HG03039 (cell line): ENCODE data around the gene EMC8.
"Not testable (repeated sequence)": the region's sequence is repeated elsewhere in the genome, so short reads cannot be mapped to it uniquely, and the experiment has no call there.

Source experiments
- ATAC-seq: cut with Tn5 transposase; IDR thresholded peaks from one replicate; pipeline ENCODE4 v1.9.1; 2021; ENCODE audit warnings: mild to moderate bottlenecking, moderate library complexity; ENCODE audit not compliant: unreplicated experiment

The EMC8 gene

GRCh38 chr16:85816159-85816558, 16.8 kb upstream of the EMC8 start:
- ATAC-seq: no peak

GRCh38 chr16:85812811-85813700, 13.7 kb upstream of the EMC8 start:
- ATAC-seq: no peak

- ATAC-seq: no peak
Observed at GRCh38 chr16:85812031-85812807, 12.9 kb upstream of the EMC8 start.

- ATAC-seq: no peak
Observed at GRCh38 chr16:85810742-85811115, 11.4 kb upstream of the EMC8 start.

GRCh38 chr16:85810097-85810741, 10.9 kb upstream of the EMC8 start:
- ATAC-seq: no peak

- no peak for ATAC-seq
Observed at GRCh38 chr16:85809645-85810044, 10.3 kb upstream of the EMC8 start.

- ATAC-seq: no peak
Observed at GRCh38 chr16:85808926-85809325, 9.6 kb upstream of the EMC8 start.

- ATAC-seq: not testable (repeated sequence)
Observed at GRCh38 chr16:85808104-85808503, 8.8 kb upstream of the EMC8 start.

- ATAC-seq: not testable (repeated sequence)
Observed at GRCh38 chr16:85807340-85807739, 8.0 kb upstream of the EMC8 start.

GRCh38 chr16:85806539-85806938, 7.2 kb upstream of the EMC8 start:
- ATAC-seq: no peak

- no peak for ATAC-seq
Observed at GRCh38 chr16:85805442-85806045, 6.2 kb upstream of the EMC8 start.

GRCh38 chr16:85803570-85803969, 4.2 kb upstream of the EMC8 start:
- no peak for ATAC-seq

- ATAC-seq: peak; percentile 7
Observed at GRCh38 chr16:85800321-85800669, 951 bp upstream of the EMC8 start.

GRCh38 chr16:85798901-85799496, 345 bp downstream of the EMC8 start:
- ATAC-seq: no peak

- ATAC-seq: no peak
Observed at GRCh38 chr16:85798283-85798776, 1.0 kb downstream of the EMC8 start.

GRCh38 chr16:85796599-85796998, 2.7 kb downstream of the EMC8 start:
- ATAC-seq: no peak

GRCh38 chr16:85796152-85796551, 3.2 kb downstream of the EMC8 start:
- no peak for ATAC-seq

GRCh38 chr16:85794696-85795095, 4.6 kb downstream of the EMC8 start:
- ATAC-seq: no peak

- no peak for ATAC-seq
Observed at GRCh38 chr16:85793662-85794298, 5.6 kb downstream of the EMC8 start.

GRCh38 chr16:85789773-85790172, 9.6 kb downstream of the EMC8 start:
- no peak for ATAC-seq
